Activated CD4-positive, CD25-positive, alpha-beta regulatory T cell treated with anti-CD3 and anti-CD28 coated beads, Interleukin-2, amount 50 U/mL, for 24 hours (primary cell): Measurements from ENCODE around the gene NPSR1.
"Not testable (repeated sequence)": the region's sequence is repeated elsewhere in the genome, so short reads cannot be mapped to it uniquely, and the experiment has no call there.

Experiments used
- ATAC-seq, 2 donors: fragments of 150-1000 bp; cut with Tn5 transposase; one replicate each; pipeline ENCODE4 v1.10.0; 2021; ENCODE audit warnings: mild to moderate bottlenecking in 1 of 2, moderate library complexity in 1 of 2

Gene NPSR1

GRCh38 chr7:34759477-34760125, 101.6 kb downstream of the NPSR1 start:
- no peak for ATAC-seq

- no peak for ATAC-seq
Measured at GRCh38 chr7:34760271-34760670, 102.3 kb downstream of the NPSR1 start.

- ATAC-seq: no peak
Measured at GRCh38 chr7:34761206-34761605, 103.2 kb downstream of the NPSR1 start.

GRCh38 chr7:34761627-34762026, 103.6 kb downstream of the NPSR1 start:
- no peak for ATAC-seq

GRCh38 chr7:34762764-34763163, 104.7 kb downstream of the NPSR1 start:
- ATAC-seq: no peak

GRCh38 chr7:34772296-34772938, 114.4 kb downstream of the NPSR1 start:
- ATAC-seq: no peak

GRCh38 chr7:34776748-34777358, 118.8 kb downstream of the NPSR1 start:
- no peak for ATAC-seq

GRCh38 chr7:34780546-34780945, 122.5 kb downstream of the NPSR1 start:
- no peak for ATAC-seq

GRCh38 chr7:34787586-34787985, 129.6 kb downstream of the NPSR1 start:
- no peak for ATAC-seq

- no peak for ATAC-seq
Measured at GRCh38 chr7:34806831-34807230, 148.8 kb downstream of the NPSR1 start.

- no peak for ATAC-seq
Measured at GRCh38 chr7:34807548-34808340, 149.7 kb downstream of the NPSR1 start.

GRCh38 chr7:34814203-34814842, 156.3 kb downstream of the NPSR1 start:
- not testable (repeated sequence) for ATAC-seq

GRCh38 chr7:34821932-34822558, 164.0 kb downstream of the NPSR1 start:
- ATAC-seq: no peak

GRCh38 chr7:34823650-34824258, 165.7 kb downstream of the NPSR1 start:
- ATAC-seq: no peak

- ATAC-seq: no peak
Measured at GRCh38 chr7:34825221-34825620, 167.2 kb downstream of the NPSR1 start.

GRCh38 chr7:34830390-34830789, 172.4 kb downstream of the NPSR1 start:
- no peak for ATAC-seq

GRCh38 chr7:34831436-34831835, 173.4 kb downstream of the NPSR1 start:
- ATAC-seq: no peak

- no peak for ATAC-seq
Measured at GRCh38 chr7:34832020-34832419, 174.0 kb downstream of the NPSR1 start.

GRCh38 chr7:34835901-34836600, 178.0 kb downstream of the NPSR1 start:
- no peak for ATAC-seq

- no peak for ATAC-seq
Measured at GRCh38 chr7:34837316-34837715, 179.3 kb downstream of the NPSR1 start.

GRCh38 chr7:34837801-34838201, 179.8 kb downstream of the NPSR1 start:
- no peak for ATAC-seq
